GM19238 (cell line): ENCODE data around the gene MTA1.

Source experiments
- DNase-seq: peaks from one replicate; pipeline ENCODE4 v3.0.0; 2011; ENCODE audit warnings: low spot score; ENCODE audit not compliant: insufficient read length

The MTA1 gene

DNA sequence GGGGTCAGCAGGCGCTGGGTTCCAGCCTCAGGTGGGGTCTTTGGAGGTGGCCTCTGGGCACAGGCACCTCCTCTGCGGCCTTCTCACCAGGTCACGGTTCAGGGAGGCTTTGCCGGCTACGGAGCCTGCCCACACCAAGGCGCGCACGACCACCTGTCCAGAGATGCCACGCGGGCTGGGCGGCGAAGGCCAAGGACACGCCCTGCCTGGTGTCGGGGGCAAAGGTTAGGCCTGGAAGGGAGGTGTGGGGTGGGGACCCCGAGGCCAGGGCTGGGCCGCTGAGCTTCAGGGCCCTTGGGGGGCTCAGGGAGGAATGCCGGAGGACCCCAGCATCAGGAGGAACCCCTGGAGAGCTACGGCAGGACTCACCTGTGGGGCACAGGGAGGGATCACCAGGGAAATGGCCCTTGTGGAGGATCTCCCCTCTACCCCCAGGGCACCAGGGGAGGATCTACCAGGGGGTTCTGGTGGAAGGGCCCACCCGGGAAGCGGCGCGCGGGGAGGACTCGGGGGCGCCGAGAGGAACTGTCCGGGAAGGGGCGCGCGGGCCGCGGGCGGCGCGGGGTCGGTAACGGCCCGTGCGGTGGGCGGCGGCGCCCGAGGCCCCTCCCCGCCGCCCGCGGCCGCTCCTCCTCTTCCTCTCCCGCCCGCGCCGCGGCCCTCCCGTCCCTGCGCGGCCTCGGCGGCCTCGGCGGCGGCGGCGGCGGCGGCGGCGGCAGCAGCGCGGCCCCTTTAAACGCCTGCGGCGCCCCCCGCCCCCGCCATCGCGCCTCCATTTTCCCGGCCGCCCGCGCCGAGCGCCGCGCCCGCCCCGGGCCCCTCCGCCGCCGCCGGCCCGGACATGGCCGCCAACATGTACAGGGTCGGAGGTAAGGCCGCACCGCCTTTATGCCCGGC lies at the start of gene MTA1:
Gene MTA1, plus strand, starts transcription at position 633 of the 897 bp plus-strand sequence. Its CDS starts 209 bp downstream, at position 842.
- DNase-seq = peak; percentile 76

DNA sequence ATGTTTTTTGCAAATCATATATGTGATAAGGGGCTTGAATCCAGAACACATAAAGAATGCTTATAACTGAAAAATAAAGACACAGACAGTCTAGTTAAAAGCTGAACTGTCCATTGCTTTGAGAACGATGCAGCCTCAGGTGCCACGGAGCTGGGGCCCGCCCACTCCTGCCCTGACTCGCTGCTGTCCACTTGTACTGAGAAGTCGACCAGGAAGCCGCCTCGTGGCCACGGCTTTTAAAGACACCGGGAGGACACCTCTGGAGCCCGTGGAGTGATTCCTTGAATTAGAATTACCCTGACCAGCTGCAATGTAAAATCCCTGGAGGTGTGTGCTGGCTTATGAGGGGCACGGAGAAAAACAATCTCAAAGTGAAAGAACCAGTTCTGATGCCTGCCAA lies 45.2 kb upstream of the MTA1 start:
- DNase-seq = no peak

DNA sequence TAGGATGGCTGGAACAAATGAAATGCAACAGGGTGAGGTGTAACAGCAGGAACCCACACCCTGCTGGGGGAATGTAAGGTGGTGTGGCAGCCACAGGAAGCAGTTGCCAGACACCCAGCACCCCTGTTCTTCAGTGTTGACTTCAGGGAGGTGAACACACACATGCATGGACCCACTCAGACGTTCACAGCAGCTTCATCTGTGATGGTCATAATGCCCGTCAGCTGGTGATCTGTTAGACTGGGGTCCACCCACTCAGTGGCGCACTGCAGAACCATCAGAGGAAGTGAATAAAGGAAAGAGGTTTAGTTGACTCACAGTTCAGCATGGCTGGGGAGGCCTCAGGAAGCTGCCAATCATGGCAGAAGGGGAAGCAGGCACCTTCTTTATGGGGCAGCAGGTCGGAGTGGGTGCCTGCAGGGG lies 44.0 kb upstream of the MTA1 start:
- DNase-seq = no peak

DNA sequence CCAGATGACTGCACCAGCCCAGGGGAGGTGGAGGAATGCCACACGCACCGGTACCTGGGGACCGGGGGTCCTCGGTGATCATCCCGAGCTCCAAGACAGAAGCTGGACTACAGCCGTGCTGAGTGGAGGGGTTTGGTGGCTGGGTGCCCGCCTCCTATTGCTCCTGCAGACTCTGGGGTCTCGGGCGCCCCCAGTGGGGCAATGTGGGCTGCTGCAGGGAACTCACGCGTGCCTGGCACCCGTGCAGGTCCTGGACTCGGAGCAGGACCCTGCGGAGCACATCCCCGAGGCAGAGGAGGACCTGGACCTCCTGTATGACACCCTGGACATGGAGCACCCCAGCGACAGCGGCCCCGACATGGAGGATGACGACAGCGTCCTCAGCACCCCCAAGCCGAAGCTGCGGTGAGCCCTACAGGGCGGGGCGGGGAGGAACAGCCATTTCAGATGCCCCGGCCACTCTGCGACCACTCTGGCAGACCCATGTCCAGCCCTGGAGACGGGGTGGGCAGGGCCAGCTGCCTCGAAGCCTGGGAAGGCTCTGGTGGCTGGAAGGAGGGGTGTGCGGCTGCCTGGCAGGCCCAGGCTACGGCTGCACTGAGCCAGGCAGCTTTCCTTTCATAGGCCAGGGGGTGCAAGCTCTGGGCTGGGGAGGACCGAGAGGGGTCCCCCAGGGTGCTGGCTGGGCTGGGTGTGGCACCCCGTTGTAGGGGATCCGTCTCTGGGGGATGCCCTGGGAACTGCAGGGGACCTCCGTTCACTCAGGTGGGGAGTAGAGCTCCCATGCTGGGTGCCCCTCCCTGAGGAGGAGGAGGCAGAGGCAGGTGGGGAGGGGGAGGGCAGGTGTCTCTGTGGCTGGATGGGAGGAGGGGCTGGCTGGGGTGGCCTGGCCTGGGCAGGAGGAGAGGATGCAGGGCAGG lies 42.8 kb upstream of the MTA1 start:
- DNase-seq = no peak

DNA sequence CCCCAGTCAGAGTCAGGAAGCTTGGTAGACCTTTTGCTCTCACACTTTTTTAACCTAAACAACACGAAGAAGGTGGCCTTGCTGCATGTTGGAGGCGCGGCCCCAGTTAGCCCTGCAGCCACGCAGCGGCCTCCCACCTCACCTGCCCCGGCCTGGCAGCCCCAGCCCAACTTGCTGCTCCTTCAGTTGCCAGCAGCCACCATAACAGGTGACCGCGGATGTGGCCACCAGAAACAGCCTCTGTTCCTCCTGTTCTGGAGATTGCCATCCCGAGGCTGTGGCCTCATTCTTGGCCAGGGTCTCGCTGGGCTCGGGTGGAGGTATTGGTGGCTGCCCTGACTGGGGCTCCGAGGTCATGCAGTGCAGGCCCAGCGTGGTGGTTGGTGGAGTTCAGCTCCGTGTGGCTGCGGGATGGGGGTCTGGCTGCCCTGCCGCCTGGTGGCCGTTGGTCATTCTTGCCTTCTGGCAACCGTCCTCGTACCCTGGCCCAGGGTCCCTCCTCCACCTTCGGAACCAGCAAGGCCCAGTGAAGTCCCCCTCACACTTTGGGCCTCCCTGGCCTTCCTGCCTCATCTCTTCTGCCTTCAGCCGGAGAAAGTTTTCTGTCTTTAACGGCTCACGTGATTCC lies 42.0 kb upstream of the MTA1 start:
- no peak for DNase-seq

DNA sequence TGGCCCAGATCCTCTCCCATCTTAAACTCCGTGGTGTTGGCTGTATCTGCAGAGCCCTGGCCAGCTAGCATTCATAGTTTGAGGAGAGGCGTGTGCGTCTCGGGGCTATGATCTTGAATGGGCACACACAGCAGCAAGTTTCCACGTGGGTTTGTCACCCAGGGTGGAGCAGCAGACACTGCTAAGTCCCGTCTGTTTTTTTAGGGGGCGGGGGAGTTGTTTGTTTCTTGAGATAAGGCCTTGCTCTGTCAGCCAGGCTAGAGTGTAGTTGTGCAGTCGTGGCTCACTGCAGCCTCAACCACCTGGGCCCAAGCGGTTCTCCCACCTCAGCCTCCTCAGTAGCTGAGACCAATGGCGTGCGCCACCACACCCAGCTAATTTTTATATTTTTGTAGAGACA lies 41.4 kb upstream of the MTA1 start:
- no peak for DNase-seq

DNA sequence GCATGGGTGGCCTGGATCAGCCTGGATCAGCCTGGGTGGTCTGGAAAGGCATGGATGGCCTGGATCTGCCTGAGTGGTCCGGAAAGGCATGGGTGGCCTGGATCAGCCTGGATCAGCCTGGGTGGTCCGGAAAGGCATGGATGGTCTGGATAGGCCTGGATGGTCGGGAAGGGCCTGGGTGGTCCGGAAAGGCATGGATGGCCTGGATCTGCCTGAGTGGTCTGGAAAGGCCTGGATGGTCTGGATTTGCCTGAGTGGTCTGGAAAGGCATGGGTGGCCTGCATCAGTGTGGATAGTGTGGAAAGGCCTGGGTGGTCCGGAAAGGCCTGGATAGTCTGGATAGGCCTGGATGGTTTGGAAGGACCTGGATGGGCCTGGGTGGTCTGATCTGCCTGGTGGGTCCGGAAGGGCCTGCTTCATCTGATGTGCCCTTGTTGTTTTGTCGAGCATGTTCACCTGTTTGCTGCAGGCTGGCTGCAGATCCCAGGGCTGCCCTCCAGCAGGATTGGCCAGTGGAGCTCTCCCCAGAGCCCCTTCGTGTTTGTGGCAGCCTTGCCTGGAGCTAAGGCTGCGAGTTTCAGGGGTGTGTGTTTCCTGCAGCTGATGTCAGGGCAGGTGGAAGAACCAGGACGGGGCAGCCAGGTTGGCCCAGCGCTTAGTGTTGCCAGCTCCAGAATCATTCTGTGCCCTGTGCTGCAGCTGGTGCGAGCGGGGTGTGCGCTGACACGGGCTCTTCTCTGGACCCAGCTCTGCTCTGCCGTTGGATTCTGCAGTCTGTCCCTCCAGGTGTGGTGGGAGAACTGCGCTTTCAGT lies 40.5 kb upstream of the MTA1 start:
- DNase-seq = no peak

DNA sequence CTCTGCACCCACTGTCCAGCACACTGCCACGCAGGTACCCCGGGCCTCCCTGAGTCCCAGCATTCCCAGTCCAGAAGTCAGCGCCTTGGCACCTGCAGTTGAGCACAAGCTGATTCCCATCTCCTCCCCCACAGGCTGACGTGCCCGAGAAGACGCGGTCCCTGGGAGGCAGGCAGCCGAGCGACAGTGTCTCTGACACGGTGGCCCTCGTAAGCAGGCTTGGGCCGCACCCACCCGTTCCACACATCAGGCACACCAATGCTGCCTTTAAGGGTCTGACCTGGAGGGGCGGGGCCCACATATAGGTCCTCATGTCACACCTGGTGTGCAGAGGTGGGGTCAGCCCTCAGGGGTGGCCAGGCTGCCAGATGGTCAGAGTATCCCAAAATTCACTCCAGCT lies 39.7 kb upstream of the MTA1 start:
- DNase-seq = no peak

DNA sequence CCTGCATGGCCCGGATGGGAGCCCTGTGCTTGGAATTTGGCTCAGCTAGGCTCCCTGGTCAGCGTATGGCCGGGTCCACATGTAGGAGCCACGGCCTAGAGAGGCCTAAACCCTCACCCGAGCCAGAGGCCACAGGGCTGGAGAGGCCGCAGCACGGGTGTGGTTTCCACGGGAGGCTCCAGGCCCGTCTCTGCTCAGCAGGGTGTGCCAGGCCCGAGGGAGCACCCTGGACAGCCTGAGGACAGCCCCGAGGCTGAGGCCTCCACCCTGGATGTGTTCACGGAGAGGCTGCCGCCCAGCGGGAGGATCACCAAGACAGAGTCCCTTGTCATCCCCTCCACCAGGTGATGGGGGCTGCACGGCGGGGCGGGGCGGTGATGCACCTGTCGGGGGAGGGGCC lies 38.9 kb upstream of the MTA1 start:
- DNase-seq = no peak

DNA sequence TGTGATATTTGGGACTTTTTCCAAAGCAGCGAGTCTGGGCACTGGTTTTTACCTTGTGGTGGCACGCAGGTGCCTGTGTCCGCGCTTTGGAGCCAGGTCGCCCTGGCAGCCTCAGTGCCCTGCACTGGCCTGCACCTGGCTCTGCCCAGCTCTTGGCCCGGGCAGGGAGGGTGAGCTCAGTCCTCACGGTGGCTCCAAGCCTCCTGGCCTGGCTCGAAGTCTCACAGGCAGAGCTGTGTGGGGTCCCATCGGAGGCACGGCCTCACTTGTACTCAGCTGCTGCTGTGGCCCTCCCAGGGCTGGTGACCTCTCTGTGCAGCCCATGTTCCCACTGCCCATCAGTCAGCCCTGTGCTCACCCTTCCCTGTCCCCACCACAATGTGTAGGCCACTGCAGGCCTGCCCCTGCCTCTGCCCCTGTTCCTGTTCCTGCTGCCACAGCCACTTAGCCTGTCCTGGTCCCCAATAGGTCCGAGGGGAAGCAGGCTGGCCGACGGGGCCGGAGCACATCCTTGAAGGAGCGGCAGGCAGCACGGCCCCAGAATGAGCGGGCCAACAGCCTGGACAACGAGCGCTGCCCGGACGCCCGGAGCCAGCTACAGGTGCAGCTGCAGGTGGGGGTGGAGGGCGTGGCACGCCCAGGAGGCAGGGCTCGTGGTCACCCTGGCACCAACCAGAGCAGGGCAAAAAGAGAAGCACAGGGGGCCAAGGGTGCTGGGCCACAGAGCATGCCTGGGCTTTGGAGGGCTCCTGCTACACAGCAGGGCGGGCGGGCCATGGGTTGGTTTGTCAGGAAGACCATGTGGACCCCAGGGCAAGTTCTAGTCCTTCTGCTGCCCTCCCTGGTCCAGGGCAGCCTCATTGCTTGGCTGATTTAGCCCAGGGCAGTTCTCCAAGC lies 37.9 kb upstream of the MTA1 start:
- DNase-seq = no peak

DNA sequence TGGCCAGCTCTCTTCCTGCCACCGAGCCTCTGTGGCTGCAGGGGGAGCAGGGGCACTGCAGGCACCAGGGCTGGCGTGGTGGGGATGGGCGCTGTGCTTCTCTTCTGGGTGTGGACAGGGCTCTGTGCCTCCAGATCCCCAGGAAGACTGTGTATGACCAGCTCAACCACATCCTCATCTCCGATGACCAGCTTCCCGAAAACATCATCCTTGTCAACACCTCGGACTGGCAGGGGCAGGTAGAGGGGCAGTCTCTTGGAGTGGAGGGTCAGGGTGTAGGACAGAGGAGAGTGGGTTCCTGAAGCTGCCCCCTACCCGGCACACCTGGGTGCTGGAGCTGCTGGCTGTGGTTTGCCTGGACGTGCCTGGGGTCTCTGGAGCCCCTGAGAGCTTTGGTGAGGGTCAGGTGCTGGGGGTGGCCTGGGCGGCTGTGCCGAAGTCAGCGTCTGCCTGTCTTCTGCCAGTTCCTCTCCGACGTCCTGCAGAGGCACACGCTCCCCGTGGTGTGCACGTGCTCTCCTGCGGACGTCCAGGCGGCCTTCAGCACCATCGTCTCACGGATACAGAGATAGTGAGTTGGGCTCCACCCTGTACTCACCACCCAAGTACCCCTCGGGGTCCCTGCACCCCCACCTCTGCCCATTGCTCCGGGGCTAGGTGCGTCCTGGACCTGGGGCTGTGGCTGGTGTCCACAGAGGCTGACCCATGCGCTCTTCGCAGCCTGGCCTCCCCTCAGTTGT lies 37.1 kb upstream of the MTA1 start:
- DNase-seq = no peak

DNA sequence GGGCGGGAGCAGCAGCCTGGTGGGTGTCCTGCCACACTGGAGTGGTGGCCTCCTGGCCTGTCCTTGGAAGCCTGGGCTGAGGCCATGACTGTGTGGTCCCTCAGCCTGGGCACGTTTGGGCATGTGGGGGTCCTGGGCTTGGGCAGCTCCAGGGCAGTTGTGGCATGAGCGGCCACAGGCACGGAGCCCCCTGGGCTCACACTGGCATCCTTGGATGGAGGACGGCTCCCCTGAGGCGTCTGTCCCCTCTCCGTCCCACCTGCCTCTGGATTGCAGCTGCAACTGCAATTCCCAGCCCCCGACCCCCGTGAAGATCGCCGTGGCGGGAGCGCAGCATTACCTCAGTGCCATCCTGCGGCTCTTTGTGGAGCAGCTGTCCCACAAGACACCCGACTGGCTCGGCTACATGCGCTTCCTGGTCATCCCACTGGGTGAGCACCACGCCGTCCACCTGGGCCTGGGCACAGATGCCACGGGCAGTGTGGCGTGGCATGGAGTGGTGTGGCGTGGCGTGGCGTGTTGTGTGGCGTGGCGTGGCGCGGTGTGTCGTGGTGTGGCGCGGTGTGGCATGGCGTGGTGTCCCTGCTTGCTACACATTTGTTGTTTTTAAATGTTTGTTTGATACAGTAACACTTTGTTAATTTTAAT lies 36.4 kb upstream of the MTA1 start:
- no peak for DNase-seq

DNA sequence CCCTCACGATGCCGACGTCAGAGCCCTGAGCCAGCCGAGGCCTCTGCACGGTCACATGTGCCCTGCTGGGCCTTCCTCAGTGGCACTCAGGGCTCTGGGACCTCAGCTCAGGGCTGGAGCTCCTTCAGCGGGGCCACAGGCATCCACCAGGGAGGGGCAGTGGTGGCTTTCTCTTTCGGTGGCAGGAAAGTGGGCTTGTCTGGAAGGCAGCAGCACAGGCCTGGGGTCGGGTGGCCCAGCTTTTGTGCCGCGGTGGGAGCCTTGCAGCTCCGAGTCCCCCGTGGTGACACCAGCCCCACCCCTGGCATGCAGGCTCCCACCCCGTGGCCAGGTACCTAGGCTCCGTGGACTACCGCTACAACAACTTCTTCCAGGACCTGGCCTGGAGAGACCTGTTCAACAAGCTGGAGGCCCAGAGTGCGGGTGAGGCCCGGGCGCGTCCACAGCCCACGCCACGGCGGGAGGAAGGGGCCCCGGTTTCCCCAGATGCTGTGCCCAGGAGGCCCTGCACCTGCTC lies 35.5 kb upstream of the MTA1 start:
- no peak for DNase-seq

DNA sequence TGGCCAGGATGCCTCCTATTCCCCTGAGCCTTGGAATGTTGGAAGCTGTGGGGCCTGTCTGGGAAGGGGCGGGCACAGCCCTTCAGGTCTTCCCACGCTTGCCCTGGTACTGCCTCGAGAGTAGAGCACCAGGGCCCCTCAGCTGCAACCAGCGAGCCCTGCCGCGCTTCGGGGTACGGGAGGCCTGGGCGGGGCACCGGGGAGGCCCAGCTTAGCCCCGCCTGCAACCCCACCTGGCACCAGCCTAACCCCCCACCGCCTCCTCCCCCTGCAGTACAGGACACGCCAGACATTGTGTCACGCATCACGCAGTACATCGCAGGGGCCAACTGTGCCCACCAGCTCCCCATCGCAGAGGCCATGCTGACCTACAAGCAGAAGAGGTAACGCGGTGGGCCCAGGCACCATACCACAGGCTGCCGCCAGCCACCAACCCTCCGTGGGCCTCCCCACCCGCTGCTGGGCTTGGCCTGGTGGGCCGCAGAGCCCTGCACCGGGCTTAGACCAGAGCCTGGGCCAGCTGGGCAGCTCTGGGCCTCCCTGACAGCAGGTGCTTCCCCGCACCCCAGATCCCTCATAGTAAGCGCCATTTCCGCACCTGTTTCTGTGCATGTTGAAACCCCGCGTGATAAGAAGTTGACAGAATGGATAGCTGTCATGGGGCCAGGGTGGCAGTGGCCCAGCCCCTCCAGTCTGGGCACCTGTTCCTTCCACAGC lies 34.9 kb upstream of the MTA1 start:
- DNase-seq = no peak

DNA sequence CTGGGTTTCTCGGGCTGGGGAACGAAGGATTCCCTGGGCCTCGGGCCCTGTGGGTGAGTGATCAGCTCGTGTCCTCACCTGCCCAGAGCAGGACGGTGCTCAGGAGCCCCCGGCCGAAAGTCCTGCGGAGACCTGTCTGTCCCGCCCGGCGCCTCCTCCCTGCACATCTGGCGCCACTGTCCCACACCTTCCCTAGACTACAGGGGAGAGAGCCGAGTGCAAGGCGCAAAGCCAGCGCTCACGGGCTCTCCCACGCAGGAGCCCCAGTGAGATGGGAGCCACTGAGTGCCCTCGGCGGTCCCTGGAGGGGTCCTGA lies 34.3 kb upstream of the MTA1 start:
- no peak for DNase-seq

DNA sequence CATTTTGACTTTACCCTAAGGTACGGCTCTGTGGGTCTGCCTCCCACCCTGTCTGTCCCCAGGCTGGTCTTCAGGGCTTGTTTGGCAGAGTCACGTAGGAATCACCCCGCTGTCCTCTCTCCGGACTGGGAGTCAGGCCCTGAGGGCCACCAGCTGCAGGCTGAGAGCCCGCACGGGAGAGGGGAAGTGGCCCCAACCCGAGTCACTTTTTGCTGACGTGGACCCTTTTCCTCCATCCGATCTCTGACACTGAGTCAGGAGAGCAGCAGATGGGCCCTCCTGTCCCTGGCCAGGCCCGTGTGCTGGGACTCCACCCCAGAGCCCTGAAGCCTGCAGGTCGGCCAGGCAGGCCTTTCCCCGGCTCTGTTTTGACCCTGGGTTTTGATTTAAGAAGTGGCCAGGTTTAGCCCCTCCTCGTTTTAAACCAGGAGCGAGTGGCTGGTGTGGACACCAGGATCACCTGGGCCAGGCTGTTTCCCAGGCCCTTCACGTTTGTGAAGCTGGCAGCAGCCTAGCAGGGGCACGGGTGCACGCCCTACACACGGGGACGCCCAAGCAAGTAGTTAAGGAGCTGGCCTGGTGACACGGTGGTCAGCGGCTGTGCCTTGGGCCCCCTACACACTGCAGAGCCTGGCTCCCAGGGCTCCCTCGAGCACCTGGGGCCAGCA lies 33.8 kb upstream of the MTA1 start:
- DNase-seq = no peak
